ENCODE data around the gene ASPSCR1. TPM values are rescaled to one million over a fixed set of nuclear protein-coding genes. Genes with fewer than 3 reads are reported as not detected.

Gene ASPSCR1
- total RNA-seq, 1 experiment from 2014 or later = 51.0 TPM

DNA sequence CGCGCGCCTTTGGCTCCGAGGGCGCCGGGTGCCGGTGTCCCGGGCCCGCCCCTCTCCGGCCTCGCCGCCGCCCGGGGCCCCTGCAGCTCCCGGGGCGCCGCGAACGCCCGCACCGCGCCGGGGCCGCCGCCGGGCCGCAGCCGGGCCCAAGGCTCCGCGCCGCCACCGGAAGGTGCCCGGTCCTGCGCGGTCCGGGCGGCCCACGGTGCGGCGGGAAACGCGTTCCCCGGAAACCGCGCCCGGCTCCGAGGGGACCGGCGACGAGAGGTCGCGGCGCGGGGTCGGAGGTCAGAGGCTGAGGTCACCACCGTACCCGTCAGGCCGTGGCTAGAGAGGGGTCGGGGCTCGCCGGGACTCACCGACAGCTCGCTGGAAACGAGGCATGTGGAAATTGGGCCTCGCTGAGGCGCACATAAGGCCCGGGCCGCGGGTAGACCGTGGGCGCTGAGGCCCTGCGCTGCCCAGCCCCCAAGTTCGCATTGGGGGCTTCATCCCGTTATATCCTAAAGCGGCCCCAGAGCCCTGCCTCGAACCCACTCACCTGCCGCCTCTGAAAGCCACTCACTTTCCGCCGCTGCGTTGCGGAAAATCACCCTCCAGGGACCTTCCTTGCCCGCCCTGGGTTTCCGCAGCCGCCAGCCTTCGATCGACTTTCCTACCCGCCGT lies 88.3 kb downstream of the ASPSCR1 start, which contains the start of gene DUS1L (continued):
- TF ChIP-seq, protein P1, sequence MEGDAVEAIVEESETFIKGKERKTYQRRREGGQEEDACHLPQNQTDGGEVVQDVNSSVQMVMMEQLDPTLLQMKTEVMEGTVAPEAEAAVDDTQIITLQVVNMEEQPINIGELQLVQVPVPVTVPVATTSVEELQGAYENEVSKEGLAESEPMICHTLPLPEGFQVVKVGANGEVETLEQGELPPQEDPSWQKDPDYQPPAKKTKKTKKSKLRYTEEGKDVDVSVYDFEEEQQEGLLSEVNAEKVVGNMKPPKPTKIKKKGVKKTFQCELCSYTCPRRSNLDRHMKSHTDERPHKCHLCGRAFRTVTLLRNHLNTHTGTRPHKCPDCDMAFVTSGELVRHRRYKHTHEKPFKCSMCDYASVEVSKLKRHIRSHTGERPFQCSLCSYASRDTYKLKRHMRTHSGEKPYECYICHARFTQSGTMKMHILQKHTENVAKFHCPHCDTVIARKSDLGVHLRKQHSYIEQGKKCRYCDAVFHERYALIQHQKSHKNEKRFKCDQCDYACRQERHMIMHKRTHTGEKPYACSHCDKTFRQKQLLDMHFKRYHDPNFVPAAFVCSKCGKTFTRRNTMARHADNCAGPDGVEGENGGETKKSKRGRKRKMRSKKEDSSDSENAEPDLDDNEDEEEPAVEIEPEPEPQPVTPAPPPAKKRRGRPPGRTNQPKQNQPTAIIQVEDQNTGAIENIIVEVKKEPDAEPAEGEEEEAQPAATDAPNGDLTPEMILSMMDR (IDR thresholded peaks at IDR 0.05 in 2 of 3, conservative IDR thresholded peaks at IDR 0.05 in 1 of 3; ENCODE audit: borderline replicate concordance in 1 of 3, insufficient read depth in 1 of 3, low read depth in 2 of 3, low read length in 2 of 3) = no peak
- TF ChIP-seq, protein P2, sequence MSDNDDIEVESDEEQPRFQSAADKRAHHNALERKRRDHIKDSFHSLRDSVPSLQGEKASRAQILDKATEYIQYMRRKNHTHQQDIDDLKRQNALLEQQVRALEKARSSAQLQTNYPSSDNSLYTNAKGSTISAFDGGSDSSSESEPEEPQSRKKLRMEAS (IDR thresholded peaks at IDR 0.05) = peak; percentile 80

Other genes starting within 250 kb of the ASPSCR1 start
- gene GCGR, start 173.5 kb upstream of the ASPSCR1 start, total RNA-seq (2021; ENCODE audit: unreplicated experiment) = not detected
- gene MCRIP1, start 144.3 kb upstream of the ASPSCR1 start, total RNA-seq (2021; ENCODE audit: unreplicated experiment) = 59.2 TPM
- not detected for gene PPP1R27, start 142.6 kb upstream of the ASPSCR1 start, total RNA-seq (2021; ENCODE audit: unreplicated experiment)
- gene P4HB, start 117.1 kb upstream of the ASPSCR1 start, total RNA-seq (2021; ENCODE audit: unreplicated experiment) = 1,043 TPM
- gene ARHGDIA, start 106.3 kb upstream of the ASPSCR1 start, total RNA-seq (2021; ENCODE audit: unreplicated experiment) = 554 TPM
- gene ALYREF, start 86.0 kb upstream of the ASPSCR1 start, total RNA-seq (2021; ENCODE audit: unreplicated experiment) = 280 TPM
- 208 TPM for gene ANAPC11, start 85.9 kb upstream of the ASPSCR1 start, total RNA-seq (2021; ENCODE audit: unreplicated experiment)
- 1.2 TPM for gene NPB, start 75.4 kb upstream of the ASPSCR1 start, total RNA-seq (2021; ENCODE audit: unreplicated experiment)
- 51.5 TPM for gene PCYT2, start 66.2 kb upstream of the ASPSCR1 start, total RNA-seq (2021; ENCODE audit: unreplicated experiment)
- gene SIRT7, start 59.5 kb upstream of the ASPSCR1 start, total RNA-seq (2021; ENCODE audit: unreplicated experiment) = 62.6 TPM
- 46.8 TPM for gene MAFG, start 49.9 kb upstream of the ASPSCR1 start, total RNA-seq (2021; ENCODE audit: unreplicated experiment)
- gene PYCR1, start 40.3 kb upstream of the ASPSCR1 start, total RNA-seq (2021; ENCODE audit: unreplicated experiment) = 396 TPM
- not detected for gene MYADML2, start 30.4 kb upstream of the ASPSCR1 start, total RNA-seq (2021; ENCODE audit: unreplicated experiment)
- gene NOTUM, start 16.4 kb upstream of the ASPSCR1 start, total RNA-seq (2021; ENCODE audit: unreplicated experiment) = 12.5 TPM
- gene CENPX, start 45.2 kb downstream of the ASPSCR1 start, total RNA-seq (2021; ENCODE audit: unreplicated experiment) = 184 TPM
- gene LRRC45, start 45.7 kb downstream of the ASPSCR1 start, total RNA-seq (2021; ENCODE audit: unreplicated experiment) = 40.1 TPM
- gene RAC3, start 54.0 kb downstream of the ASPSCR1 start, total RNA-seq (2021; ENCODE audit: unreplicated experiment) = 120 TPM
- gene DCXR, start 60.1 kb downstream of the ASPSCR1 start, total RNA-seq (2021; ENCODE audit: unreplicated experiment) = 306 TPM
- gene RFNG, start 74.2 kb downstream of the ASPSCR1 start, total RNA-seq (2021; ENCODE audit: unreplicated experiment) = 52.0 TPM
- 205 TPM for gene GPS1, start 74.3 kb downstream of the ASPSCR1 start, total RNA-seq (2021; ENCODE audit: unreplicated experiment)
- gene DUS1L, start 88.2 kb downstream of the ASPSCR1 start, total RNA-seq (2021; ENCODE audit: unreplicated experiment) = 176 TPM
- 754 TPM for gene FASN, start 120.6 kb downstream of the ASPSCR1 start, total RNA-seq (2021; ENCODE audit: unreplicated experiment)
- gene CCDC57, start 235.2 kb downstream of the ASPSCR1 start, total RNA-seq (2021; ENCODE audit: unreplicated experiment) = 143 TPM

All from HCT116 (cell line).